Right lobe of liver (tissue), 6 donors: ENCODE data around the gene TRIM17. TPM values are rescaled to one million over a fixed set of nuclear protein-coding genes. Genes with fewer than 3 reads are reported as not detected.

Source experiments
- ATAC-seq, 4 donors: fragments of 200-7000 bp; cut with Tn5 transposase; one replicate each; pipeline ENCODE4 v1.9.1; 2020; ENCODE audit warnings: mild to moderate bottlenecking in 4 of 4, moderate library complexity in 4 of 4
- DNase-seq, 3 donors: peaks; one replicate each; pipeline ENCODE4 v3.0.0-alpha.2; 2020
- H3K27ac ChIP-seq, 3 donors: fragments of 200-600 bp; one replicate each; pipeline ENCODE4 v1.8.0; 2022
- H3K27me3 ChIP-seq, 2 donors: fragments of 200-600 bp; one replicate each; pipeline ENCODE4 v1.8.0; 2022
- H3K36me3 ChIP-seq, 4 donors: fragments of 200-600 bp; sonication (generic) in 1 of 4; one replicate each; pipeline versions ENCODE4 v1.5.1 to v1.8.0; 2017 to 2022; ENCODE audit warnings: control low read depth in 1 of 4
- H3K4me1 ChIP-seq, 4 donors: fragments of 200-600 bp; sonication (generic) in 1 of 4; one replicate each; pipeline versions ENCODE4 v1.5.1 to v1.8.0; 2017 to 2022; ENCODE audit warnings: control low read depth in 1 of 4
- H3K4me3 ChIP-seq, 3 donors: fragments of 200-600 bp; one replicate each; pipeline ENCODE4 v1.8.0; 2022
- H3K9me3 ChIP-seq, 4 donors: fragments of 200-600 bp; sonication (generic) in 1 of 4; one replicate each; pipeline versions ENCODE4 v1.5.1 to v1.8.0; 2017 to 2022; ENCODE audit warnings: control low read depth in 1 of 4
- CTCF ChIP-seq, 4 donors: fragments of 200-600 bp in 3 of 4; fragments of 450-650 bp in 1 of 4; IDR thresholded peaks; one replicate each; pipeline versions ENCODE4 v1.5.1 to v1.8.0; 2016 to 2022; ENCODE audit warnings: antibody characterized with exemption in 4 of 4, mild to moderate bottlenecking in 2 of 4
- POLR2A ChIP-seq: fragments of 450-650 bp; IDR thresholded peaks from one replicate; pipeline ENCODE4 v1.6.1; 2017; ENCODE audit warnings: antibody characterized with exemption, mild to moderate bottlenecking
- WGBS: methylation state at CpG from one replicate; pipeline ENCODE4 v1.1.6; 2018; ENCODE audit warnings: low coverage, low lambda C conversion rate; ENCODE audit not compliant: insufficient coverage; ENCODE audit errors: missing lambda C conversion rate; 5-methylcytosine and 5-hydroxymethylcytosine counted together
- intact Hi-C, 2 donors: fragments of 100-400 bp; cut with DNase I; formaldehyde crosslinking; loops; one replicate each; pipeline versions ENCODE4 v1.11.2 to v1.14.1; 2022
- total RNA-seq, 6 experiments: library from RNA; depleted of rRNA in 2 of 6; stranded (reverse); fragments of >200 nt in 2 of 6; fragmentation: NEBNext Ultra II Directional in 3 of 6; extraction: Animal tissue kit (Norgen Biotek cat#: 25700) in 3 of 6; gene quantifications; one replicate each; pipeline versions ENCODE4 v1.1.0 to v1.2.4, GENCODE V29; 2016 to 2023
- donor health status: DM: no; HTN: yes; CAD: no.
- donor health status: DM: no; HTN: no; CAD: no.
- donor health status: DM: no; HTN: no; CAD: no.
- donor health status: DM: no; HTN: yes; CAD: no.
- donor health status: DM: no; HTN: yes; CAD: no.

The TRIM17 gene
- total RNA-seq, 6 experiments from 2014 or later = not detected

DNA sequence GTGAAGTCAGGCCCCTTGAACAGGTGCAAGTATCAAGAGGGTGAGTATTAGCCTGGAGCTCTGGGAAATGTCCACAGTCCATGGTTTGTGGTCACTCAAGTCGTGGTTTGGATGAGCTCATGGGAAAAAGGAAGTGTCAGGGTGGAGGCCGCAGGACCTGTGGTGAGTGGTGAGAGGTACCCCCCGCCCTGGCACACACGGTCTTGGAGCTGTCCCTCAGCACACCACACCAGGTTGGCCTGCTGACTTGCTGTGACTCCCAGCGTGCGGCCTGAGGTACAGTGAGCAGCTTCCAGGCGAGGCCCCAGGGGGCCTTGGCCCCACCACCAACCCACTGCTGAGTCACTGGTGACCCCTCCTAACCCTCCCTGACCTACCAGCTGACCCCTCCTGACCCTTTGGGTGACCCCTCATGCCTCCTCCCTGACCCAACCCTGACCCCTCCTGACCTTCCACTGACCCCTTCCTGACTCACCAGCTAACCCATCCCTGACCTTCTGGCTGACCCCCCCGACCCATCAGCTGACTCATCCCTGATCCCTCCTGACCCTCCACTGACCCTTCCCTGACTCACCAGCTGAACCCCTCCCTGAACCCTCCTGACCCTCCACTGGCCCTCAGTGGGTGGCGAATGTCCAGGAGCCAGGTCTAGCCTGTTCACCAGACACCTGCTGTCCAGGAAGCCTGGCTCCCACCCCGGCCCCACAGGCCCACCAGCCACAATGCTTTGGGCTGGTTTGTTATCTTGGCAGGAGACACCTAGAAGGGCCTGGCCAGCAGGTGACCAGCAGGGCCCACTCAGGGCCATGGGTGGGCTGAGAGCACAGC, 35.7 kb upstream of the TRIM17 start:
- Histone ChIP-seq H3K4me1 (peaks cover 0 to 5% (median 0%) of the 10 kb centered on the region in 4 donors), H3K9me3 (no peaks in the 10 kb centered on the region), H3K27ac (no peak overlapping the region), H3K36me3 (no peaks in the 10 kb centered on the region), H3K4me3 (no peak overlapping the region), H3K27me3 (no peaks in the 10 kb centered on the region)
- peak in 2 of 3 donors; percentile 36 to 55 for DNase-seq
- intact Hi-C loops = no loop called here
- TF ChIP-seq CTCF (IDR thresholded peaks at IDR 0.05) = no peak
- TF ChIP-seq POLR2A = no peak
- 40% methylated on average over 3 of the region's 10 CpGs for WGBS
- peak in 2 of 4 donors; percentile 35 to 86 for ATAC-seq

- Histone ChIP-seq H3K27me3 (peaks cover 0 to 7% of the 10 kb centered on the region in 2 donors), H3K4me1 (peaks cover 0 to 4% (median 0%) of the 10 kb centered on the region in 4 donors), H3K27ac (no peak overlapping the region), H3K36me3 (no peaks in the 10 kb centered on the region), H3K9me3 (no peaks in the 10 kb centered on the region), H3K4me3 (no peak overlapping the region)
- intact Hi-C loops = no loop called here
- 40% methylated on average over 2 of the region's 11 CpGs for WGBS
- no peak for TF ChIP-seq CTCF (IDR thresholded peaks at IDR 0.05)
- no peak for TF ChIP-seq POLR2A
- DNase-seq (no peak), ATAC-seq (no peak)
Observed at GRCh38 chr1:228450200-228450599, 33.5 kb upstream of the TRIM17 start.

DNA sequence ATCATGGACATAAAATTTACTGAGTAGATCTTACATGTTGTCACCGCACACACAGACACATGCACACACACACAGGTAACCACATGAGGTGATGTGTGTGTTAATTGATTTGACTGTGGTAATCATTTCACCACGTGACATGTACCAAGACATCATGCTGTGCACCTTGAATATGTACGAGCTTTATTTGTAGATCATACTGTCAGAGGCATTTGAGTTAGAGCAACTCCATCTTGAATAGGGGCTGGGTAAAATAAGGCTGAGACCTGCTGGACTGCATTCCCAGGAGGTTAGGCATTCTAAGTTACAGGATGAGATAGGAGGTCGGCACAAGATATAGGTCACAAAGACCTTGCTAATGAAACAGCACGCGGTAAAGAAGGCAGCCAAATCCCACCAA, 31.7 kb upstream of the TRIM17 start:
- ATAC-seq (no peak), DNase-seq (no peak)
- Histone ChIP-seq H3K27me3 (peaks cover 0 to 22% of the 10 kb centered on the region in 2 donors), H3K36me3 (no peaks in the 10 kb centered on the region), H3K27ac (no peak overlapping the region), H3K4me3 (no peak overlapping the region), H3K9me3 (no peaks in the 10 kb centered on the region), H3K4me1 (peaks cover 0 to 4% (median 0%) of the 10 kb centered on the region in 4 donors)
- TF ChIP-seq POLR2A (no peak), CTCF (IDR thresholded peaks at IDR 0.05) (no peak)
- intact Hi-C loops = no loop called here
- 68% methylated on average over 5 of the region's 6 CpGs for WGBS

DNA sequence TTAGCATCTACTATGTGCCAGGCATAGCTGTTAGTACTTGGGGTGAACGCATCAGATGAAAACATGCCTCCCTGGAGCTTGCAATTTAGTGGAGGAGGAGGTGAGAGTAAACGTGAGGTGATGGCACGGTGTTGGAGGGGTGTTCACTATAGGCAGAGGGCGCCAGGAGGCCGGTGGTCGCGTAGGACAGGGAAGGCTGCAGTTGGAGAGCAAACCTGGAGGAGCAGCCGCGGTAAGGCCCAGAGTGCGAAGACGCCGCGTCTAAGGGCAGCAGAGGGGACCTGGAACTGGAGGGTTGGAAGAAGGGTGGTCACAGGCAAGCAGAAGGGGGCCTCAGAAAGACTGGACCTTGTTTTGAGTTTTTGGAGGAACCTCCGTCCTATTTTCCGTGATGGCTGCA, 30.2 kb upstream of the TRIM17 start:
- Histone ChIP-seq H3K27me3 (peaks cover 0 to 22% of the 10 kb centered on the region in 2 donors), H3K9me3 (no peaks in the 10 kb centered on the region), H3K36me3 (no peaks in the 10 kb centered on the region), H3K4me3 (no peak overlapping the region), H3K4me1 (peaks cover 0 to 4% (median 0%) of the 10 kb centered on the region in 4 donors), H3K27ac (no peak overlapping the region)
- TF ChIP-seq POLR2A (no peak), CTCF (IDR thresholded peaks at IDR 0.05) (no peak)
- 40% methylated on average over 7 of the region's 15 CpGs for WGBS
- intact Hi-C loops = no loop called here
- DNase-seq = no peak
- no peak for ATAC-seq
